HepG2 (cell line): Measurements from ENCODE around the gene PSMB8. TPM values are rescaled to one million over a fixed set of nuclear protein-coding genes. Genes with fewer than 3 reads are reported as not detected.
A peak's percentile ranks its signal among the peaks of the same experiment; 100 is the strongest.

Experiments
- KLF12 ChIP-seq: sonication (generic); formaldehyde crosslinking; IDR thresholded peaks from 2 replicates; pipeline ENCODE4 v1.4.0; 2020; ENCODE audit warnings: missing genetic modification reagents, borderline replicate concordance
- RFXAP ChIP-seq: sonication (generic); formaldehyde crosslinking; IDR thresholded peaks from 2 replicates; pipeline ENCODE4 v1.4.0; 2020; ENCODE audit warnings: missing genetic modification reagents, borderline replicate concordance
- polyA plus RNA-seq, 8 experiments: library from polyadenylated mRNA; depleted of rRNA in 3 of 8; stranded (reverse) in 7 of 8; unstranded in 1 of 8; fragments of >200 nt; fragmentation: Illumina TruSeq in 4 of 8; extraction: Trizol in 4 of 8; gene quantifications; 2 replicates each; pipeline versions ENCODE4 v1.2.1 to v1.2.3, GENCODE V29; 2011 to 2016; ENCODE audit warnings: low read depth in 4 of 8, missing spikeins in 1 of 8, mixed read lengths in 1 of 8; ENCODE audit not compliant: insufficient read depth in 1 of 8
- total RNA-seq, 5 experiments: library from RNA; depleted of rRNA; stranded (reverse); fragments of >200 nt; fragmentation: Illumina TruSeq; extraction: Trizol; gene quantifications; 2 replicates each; pipeline ENCODE4 v1.2.3, GENCODE V29; 2016; ENCODE audit warnings: low read depth in 1 of 5
- TF ChIP-seq, protein P1 (sequence below): sonication (generic); formaldehyde crosslinking; IDR thresholded peaks from 2 replicates; pipeline ENCODE4 v1.4.0; 2020; ENCODE audit warnings: mild to moderate bottlenecking, low read depth, missing genetic modification reagents
- TF ChIP-seq, protein P2 (sequence below): sonication (generic); formaldehyde crosslinking; IDR thresholded peaks from 2 replicates; pipeline ENCODE4 v1.4.0; 2020; ENCODE audit warnings: missing genetic modification reagents
- TF ChIP-seq, protein P3 (sequence below): sonication (generic); formaldehyde crosslinking; IDR thresholded peaks from 2 replicates; pipeline ENCODE4 v1.9.0; 2022; ENCODE audit warnings: low read depth, missing genetic modification reagents
- TF ChIP-seq, protein P4 (sequence below): IDR thresholded peaks from 2 replicates; pipeline ENCODE4 v1.6.1; 2018; ENCODE audit warnings: missing genetic modification reagents

PSMB8 gene
- total and polyA plus RNA-seq, 2 of the 13 experiments (the other 11 are each of a cell fraction or from before 2014, with no cell fraction given): 30.7 to 64.7 TPM

DNA sequence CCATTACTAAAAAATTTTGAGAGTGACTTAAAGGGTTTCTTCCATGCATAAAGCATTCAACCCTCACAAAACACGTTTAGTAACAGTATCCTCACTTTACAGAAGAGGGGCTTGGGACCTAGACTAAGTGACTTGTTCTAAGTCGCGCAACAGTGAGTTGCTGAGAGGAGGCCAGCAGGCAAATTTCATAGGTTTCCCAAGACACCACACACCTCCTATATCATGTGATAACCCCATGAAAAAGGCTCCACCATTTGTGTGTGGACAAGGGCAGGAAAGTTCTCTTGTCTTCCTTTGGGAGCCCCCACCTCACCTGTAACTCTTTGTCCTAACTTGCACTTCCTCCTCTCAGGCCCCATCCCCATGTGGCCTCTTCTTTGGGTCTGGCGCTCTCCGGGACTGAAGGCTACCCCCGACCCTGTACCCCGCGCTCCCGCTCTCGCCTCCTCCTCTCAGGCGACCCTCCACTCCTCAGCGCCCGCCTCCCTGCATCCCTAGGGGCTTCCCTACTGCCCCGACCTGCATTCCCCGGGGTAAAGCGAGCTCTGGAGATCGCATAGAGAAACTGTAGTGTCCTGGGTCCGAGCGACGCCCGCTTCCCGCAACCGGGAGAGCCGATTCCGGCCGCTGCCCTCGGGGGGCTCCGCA is 392 bp downstream of the PSMB8 start (continued):
- TF ChIP-seq, protein P1, sequence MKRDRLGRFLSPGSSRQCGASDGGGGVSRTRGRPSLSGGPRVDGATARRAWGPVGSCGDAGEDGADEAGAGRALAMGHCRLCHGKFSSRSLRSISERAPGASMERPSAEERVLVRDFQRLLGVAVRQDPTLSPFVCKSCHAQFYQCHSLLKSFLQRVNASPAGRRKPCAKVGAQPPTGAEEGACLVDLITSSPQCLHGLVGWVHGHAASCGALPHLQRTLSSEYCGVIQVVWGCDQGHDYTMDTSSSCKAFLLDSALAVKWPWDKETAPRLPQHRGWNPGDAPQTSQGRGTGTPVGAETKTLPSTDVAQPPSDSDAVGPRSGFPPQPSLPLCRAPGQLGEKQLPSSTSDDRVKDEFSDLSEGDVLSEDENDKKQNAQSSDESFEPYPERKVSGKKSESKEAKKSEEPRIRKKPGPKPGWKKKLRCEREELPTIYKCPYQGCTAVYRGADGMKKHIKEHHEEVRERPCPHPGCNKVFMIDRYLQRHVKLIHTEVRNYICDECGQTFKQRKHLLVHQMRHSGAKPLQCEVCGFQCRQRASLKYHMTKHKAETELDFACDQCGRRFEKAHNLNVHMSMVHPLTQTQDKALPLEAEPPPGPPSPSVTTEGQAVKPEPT (CRISPR knock-in tag): 0 out of 2 replicates have a peak, but pooled peaks have one; percentile 19
- TF ChIP-seq, protein P2, sequence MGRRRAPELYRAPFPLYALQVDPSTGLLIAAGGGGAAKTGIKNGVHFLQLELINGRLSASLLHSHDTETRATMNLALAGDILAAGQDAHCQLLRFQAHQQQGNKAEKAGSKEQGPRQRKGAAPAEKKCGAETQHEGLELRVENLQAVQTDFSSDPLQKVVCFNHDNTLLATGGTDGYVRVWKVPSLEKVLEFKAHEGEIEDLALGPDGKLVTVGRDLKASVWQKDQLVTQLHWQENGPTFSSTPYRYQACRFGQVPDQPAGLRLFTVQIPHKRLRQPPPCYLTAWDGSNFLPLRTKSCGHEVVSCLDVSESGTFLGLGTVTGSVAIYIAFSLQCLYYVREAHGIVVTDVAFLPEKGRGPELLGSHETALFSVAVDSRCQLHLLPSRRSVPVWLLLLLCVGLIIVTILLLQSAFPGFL (CRISPR knock-in tag): peak; percentile 14; the same call in 1 of the 2 replicates
- TF ChIP-seq, protein P3, sequence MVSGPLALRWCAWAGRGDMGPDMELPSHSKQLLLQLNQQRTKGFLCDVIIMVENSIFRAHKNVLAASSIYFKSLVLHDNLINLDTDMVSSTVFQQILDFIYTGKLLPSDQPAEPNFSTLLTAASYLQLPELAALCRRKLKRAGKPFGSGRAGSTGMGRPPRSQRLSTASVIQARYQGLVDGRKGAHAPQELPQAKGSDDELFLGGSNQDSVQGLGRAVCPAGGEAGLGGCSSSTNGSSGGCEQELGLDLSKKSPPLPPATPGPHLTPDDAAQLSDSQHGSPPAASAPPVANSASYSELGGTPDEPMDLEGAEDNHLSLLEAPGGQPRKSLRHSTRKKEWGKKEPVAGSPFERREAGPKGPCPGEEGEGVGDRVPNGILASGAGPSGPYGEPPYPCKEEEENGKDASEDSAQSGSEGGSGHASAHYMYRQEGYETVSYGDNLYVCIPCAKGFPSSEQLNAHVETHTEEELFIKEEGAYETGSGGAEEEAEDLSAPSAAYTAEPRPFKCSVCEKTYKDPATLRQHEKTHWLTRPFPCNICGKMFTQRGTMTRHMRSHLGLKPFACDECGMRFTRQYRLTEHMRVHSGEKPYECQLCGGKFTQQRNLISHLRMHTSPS (CRISPR knock-in tag): no peak
- TF ChIP-seq RFXAP (no peak), KLF12 (CRISPR knock-in tag) (no peak)
- TF ChIP-seq, protein P4, sequence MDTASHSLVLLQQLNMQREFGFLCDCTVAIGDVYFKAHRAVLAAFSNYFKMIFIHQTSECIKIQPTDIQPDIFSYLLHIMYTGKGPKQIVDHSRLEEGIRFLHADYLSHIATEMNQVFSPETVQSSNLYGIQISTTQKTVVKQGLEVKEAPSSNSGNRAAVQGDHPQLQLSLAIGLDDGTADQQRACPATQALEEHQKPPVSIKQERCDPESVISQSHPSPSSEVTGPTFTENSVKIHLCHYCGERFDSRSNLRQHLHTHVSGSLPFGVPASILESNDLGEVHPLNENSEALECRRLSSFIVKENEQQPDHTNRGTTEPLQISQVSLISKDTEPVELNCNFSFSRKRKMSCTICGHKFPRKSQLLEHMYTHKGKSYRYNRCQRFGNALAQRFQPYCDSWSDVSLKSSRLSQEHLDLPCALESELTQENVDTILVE: 0 out of 2 replicates have a peak, but pooled peaks have one; percentile 16
